ENCODE data around the gene GTF3A. TPM values are rescaled to one million over a fixed set of nuclear protein-coding genes. Genes with fewer than 3 reads are reported as not detected.

The GTF3A gene
- total RNA-seq, 1 experiment from 2014 or later = 88.7 TPM

GRCh38 chr13:27449936-27450828 is 25.8 kb downstream of the GTF3A start, which contains the start of gene MTIF3 (continued):
- TF ChIP-seq PRDM15 (CRISPR knock-in tag; IDR thresholded peaks at IDR 0.05) (peak; percentile 85), FOXK1 (CRISPR knock-in tag; IDR thresholded peaks at IDR 0.05) (no peak; the same call in 1 of the 2 replicates), ERG (CRISPR knock-in tag; IDR thresholded peaks at IDR 0.05) (no peak), ZNF416 (CRISPR knock-in tag; IDR thresholded peaks at IDR 0.05) (no peak), ZNF263 (CRISPR knock-in tag; IDR thresholded peaks at IDR 0.05; ENCODE audit: low read depth) (no peak), CDX4 (CRISPR knock-in tag; IDR thresholded peaks at IDR 0.05; ENCODE audit: borderline replicate concordance) (no peak), TEAD1 (CRISPR knock-in tag; IDR thresholded peaks at IDR 0.05) (peak; percentile 37; the same call in 1 of the 2 replicates), RELA (CRISPR knock-in tag; IDR thresholded peaks at IDR 0.05; ENCODE audit: borderline replicate concordance) (no peak), SP1 (CRISPR knock-in tag; conservative IDR thresholded peaks at IDR 0.05) (peak; percentile 97), TCF7 (CRISPR knock-in tag; IDR thresholded peaks at IDR 0.05; ENCODE audit: low read depth) (no peak), NFE2L1 (CRISPR knock-in tag; IDR thresholded peaks at IDR 0.05) (no peak), ZNF532 (CRISPR knock-in tag; IDR thresholded peaks at IDR 0.05; ENCODE audit: borderline replicate concordance) (no peak), ZNF317 (CRISPR knock-in tag; IDR thresholded peaks at IDR 0.05; ENCODE audit: borderline replicate concordance, low read depth) (no peak), E2F4 (CRISPR knock-in tag; IDR thresholded peaks at IDR 0.05; ENCODE audit: borderline replicate concordance, low read depth) (no peak), ZNF281 (CRISPR knock-in tag; IDR thresholded peaks at IDR 0.05) (no peak), USF2 (CRISPR knock-in tag; IDR thresholded peaks at IDR 0.05) (0 out of 2 replicates have a peak, but pooled peaks have one; percentile 34), HMGA2 (CRISPR knock-in tag; IDR thresholded peaks at IDR 0.05) (no peak), FOXJ3 (CRISPR knock-in tag; IDR thresholded peaks at IDR 0.05; ENCODE audit: borderline replicate concordance) (no peak), MLX (CRISPR knock-in tag; IDR thresholded peaks at IDR 0.05) (no peak), FOXP1 (CRISPR knock-in tag; IDR thresholded peaks at IDR 0.05; ENCODE audit: borderline replicate concordance) (peak; percentile 92)

Measured in WTC11 (cell line).